NB4 (cell line): ENCODE data around the gene CLEC2B.

ENCODE experiments used
- CTCF ChIP-seq: IDR thresholded peaks from one replicate; pipeline ENCODE4 v1.5.1; 2012; ENCODE audit warnings: low read depth, low read length
- POLR2A ChIP-seq: IDR thresholded peaks from 2 replicates; pipeline ENCODE4 v1.6.1; 2011; ENCODE audit warnings: mild to moderate bottlenecking; ENCODE audit not compliant: insufficient read length; ENCODE audit errors: extremely low read depth
- TF ChIP-seq, protein P1 (sequence below): IDR thresholded peaks from 2 replicates; pipeline ENCODE4 v1.6.1; 2011; ENCODE audit warnings: low read depth, low read length

DNA sequence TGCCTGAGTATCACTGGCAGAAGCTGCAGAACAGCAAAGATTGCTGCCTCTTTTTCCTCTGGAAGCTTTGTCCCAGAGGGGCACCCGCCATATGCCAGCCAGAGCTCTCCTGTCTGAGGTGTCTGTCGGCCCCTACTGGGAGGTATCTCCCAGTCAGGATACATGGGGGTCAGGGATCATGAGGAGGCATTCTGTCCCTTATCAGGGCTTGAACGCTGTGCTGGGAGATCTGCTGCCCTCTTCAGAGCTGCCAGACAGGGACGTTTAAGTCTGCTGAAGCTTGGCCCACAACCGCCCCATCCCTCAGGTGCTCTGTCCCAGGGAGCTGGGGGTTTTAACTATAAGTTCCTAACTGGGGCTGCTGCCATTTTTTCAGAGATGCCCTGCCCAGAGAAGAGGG lies 20.3 kb downstream of the CLEC2B start:
- TF ChIP-seq CTCF (no peak), POLR2A (no peak)
- TF ChIP-seq, protein P1, sequence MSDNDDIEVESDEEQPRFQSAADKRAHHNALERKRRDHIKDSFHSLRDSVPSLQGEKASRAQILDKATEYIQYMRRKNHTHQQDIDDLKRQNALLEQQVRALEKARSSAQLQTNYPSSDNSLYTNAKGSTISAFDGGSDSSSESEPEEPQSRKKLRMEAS = no peak
